ENCODE measurements around the gene CFAP54. TPM values are rescaled to one million over a fixed set of nuclear protein-coding genes. Genes with fewer than 3 reads are reported as not detected.

The CFAP54 gene
- total RNA-seq, 1 experiment from 2014 or later = 0.09 TPM

- TF ChIP-seq CTCF (IDR thresholded peaks at IDR 0.05) (no peak), ZNF121 (CRISPR knock-in tag; IDR thresholded peaks at IDR 0.05) (no peak), SMAD3 (CRISPR knock-in tag; IDR thresholded peaks at IDR 0.05; ENCODE audit: borderline replicate concordance) (no peak), MLX (CRISPR knock-in tag; IDR thresholded peaks at IDR 0.05) (no peak), SP1 (CRISPR knock-in tag; conservative IDR thresholded peaks at IDR 0.05) (no peak), ZNF263 (CRISPR knock-in tag; IDR thresholded peaks at IDR 0.05; ENCODE audit: low read depth) (no peak), TCF7 (CRISPR knock-in tag; IDR thresholded peaks at IDR 0.05; ENCODE audit: low read depth) (no peak), ESRRA (CRISPR knock-in tag; IDR thresholded peaks at IDR 0.05; ENCODE audit: borderline replicate concordance) (no peak), EMX1 (CRISPR knock-in tag; IDR thresholded peaks at IDR 0.05) (no peak)
These were observed 334.9 kb downstream of the CFAP54 start (continued) for GRCh38 chr12:96824074-96824837.

- Mint-ChIP-seq H3K4me1 (no peaks in the 10 kb centered on the region), H3K9me3 (peaks cover 8% of the 10 kb centered on the region), H3K36me3 (no peaks in the 10 kb centered on the region), H3K27me3 (ENCODE audit: low read depth) (no peaks in the 10 kb centered on the region), H3K4me3 (no peak overlapping the region), H3K27ac (no peak overlapping the region)
- CTCF ChIA-PET = no interaction called here
- POLR2A ChIA-PET = no interaction called here
- DNase-seq (ENCODE audit: low spot score) (no peak), ATAC-seq (no peak)
- TF ChIP-seq HMGA2 (CRISPR knock-in tag; IDR thresholded peaks at IDR 0.05) = peak; percentile 7; the same call in 1 of the 2 replicates
- no peak for TF ChIP-seq ZNF281 (CRISPR knock-in tag; IDR thresholded peaks at IDR 0.05)
- TF ChIP-seq ZBTB21 (CRISPR knock-in tag; IDR thresholded peaks at IDR 0.05; ENCODE audit: borderline replicate concordance) = no peak
- no peak for TF ChIP-seq RELA (CRISPR knock-in tag; IDR thresholded peaks at IDR 0.05; ENCODE audit: borderline replicate concordance)
These were observed 335.5 kb downstream of the CFAP54 start for GRCh38 chr12:96824838-96825236.

- no peaks in the 10 kb centered on the region for H3K4me1 Mint-ChIP-seq
- DNase-seq (ENCODE audit: low spot score) (no peak), ATAC-seq (peak; percentile 74)
- no peaks in the 10 kb centered on the region for H3K27me3 Mint-ChIP-seq (ENCODE audit: low read depth)
- H3K9me3 Mint-ChIP-seq = peaks cover 7% of the 10 kb centered on the region
- POLR2A ChIA-PET = no interaction called here
- H3K36me3 Mint-ChIP-seq = no peaks in the 10 kb centered on the region
- no peak overlapping the region for H3K4me3 Mint-ChIP-seq
- CTCF ChIA-PET = no interaction called here
- no peak overlapping the region for H3K27ac Mint-ChIP-seq
- no peak for TF ChIP-seq ZNF396 (CRISPR knock-in tag; IDR thresholded peaks at IDR 0.05; ENCODE audit: borderline replicate concordance)
- TF ChIP-seq PREB (CRISPR knock-in tag; IDR thresholded peaks at IDR 0.05; ENCODE audit: borderline replicate concordance) = no peak
- no peak for TF ChIP-seq ZMAT4 (CRISPR knock-in tag; IDR thresholded peaks at IDR 0.05)
- TF ChIP-seq RELA (CRISPR knock-in tag; IDR thresholded peaks at IDR 0.05; ENCODE audit: borderline replicate concordance) = no peak
- TF ChIP-seq TCF7 (CRISPR knock-in tag; IDR thresholded peaks at IDR 0.05; ENCODE audit: low read depth) = no peak
- no peak for TF ChIP-seq ELF4 (CRISPR knock-in tag; IDR thresholded peaks at IDR 0.05; ENCODE audit: low read depth)
- no peak for TF ChIP-seq ARID4B (CRISPR knock-in tag; IDR thresholded peaks at IDR 0.05; ENCODE audit: borderline replicate concordance)
These were observed 338.9 kb downstream of the CFAP54 start for GRCh38 chr12:96828169-96828789.
